Measurements from ENCODE around the gene AGRP.

AGRP gene

GRCh38 chr16:67445126-67445426, 38.3 kb downstream of the AGRP start:
- no peak for DNase-seq

- DNase-seq: no peak
Observed at GRCh38 chr16:67444259-67445125, 38.9 kb downstream of the AGRP start.

- no peak for DNase-seq
Observed at GRCh38 chr16:67443265-67443664, 40.1 kb downstream of the AGRP start.

GRCh38 chr16:67442581-67443255, 40.6 kb downstream of the AGRP start:
- no peak for DNase-seq

GRCh38 chr16:67441907-67442306, 41.4 kb downstream of the AGRP start:
- DNase-seq: no peak

GRCh38 chr16:67441271-67441753, 42.0 kb downstream of the AGRP start:
- no peak for DNase-seq

GRCh38 chr16:67438824-67439393, 44.4 kb downstream of the AGRP start:
- no peak for DNase-seq

- DNase-seq: no peak
Observed at GRCh38 chr16:67438098-67438791, 45.1 kb downstream of the AGRP start.

- no peak for DNase-seq
Observed at GRCh38 chr16:67437513-67437912, 45.8 kb downstream of the AGRP start.

GRCh38 chr16:67436640-67437193, 46.6 kb downstream of the AGRP start:
- no peak for DNase-seq

- no peak for DNase-seq
Observed at GRCh38 chr16:67435758-67436164, 47.6 kb downstream of the AGRP start.

- no peak for DNase-seq
Observed at GRCh38 chr16:67433131-67433719, 50.1 kb downstream of the AGRP start.
